ENCODE results near the gene THSD4. TPM values are rescaled to one million over a fixed set of nuclear protein-coding genes. Genes with fewer than 3 reads are reported as not detected.

The THSD4 gene
- total RNA-seq, 2 experiments from 2014 or later = not detected

- no peak for ATAC-seq (ENCODE audit: poor library complexity)
- peaks cover 3% of the 10 kb centered on the region for H3K9me3 Mint-ChIP-seq
- peaks cover 0 to 9% of the 10 kb centered on the region in 2 experiments for H3K27me3 ChIP-seq (ENCODE audit: control insufficient read depth in 1 of 2, insufficient read depth in 2 of 2, low read length in 2 of 2)
- intact Hi-C loops (cut with DNase I, micrococcal nuclease) = no loop called here
- H3K36me3 ChIP-seq (ENCODE audit: insufficient read depth, low read length) = no peaks in the 10 kb centered on the region
- peaks cover 3% of the 10 kb centered on the region for H3K4me1 ChIP-seq (ENCODE audit: insufficient read depth, low read length)
- no peak overlapping the region for H3K4me3 ChIP-seq (ENCODE audit: low read length)
- peaks cover 27% of the 10 kb centered on the region for H3K27me3 Mint-ChIP-seq
- no peaks in the 10 kb centered on the region for H3K4me1 Mint-ChIP-seq (ENCODE audit: low read depth)
- no peak for DNase-seq
- H3K9me3 ChIP-seq (ENCODE audit: control insufficient read depth in 1 of 2, insufficient read depth in 1 of 2, low read length in 2 of 2) = peaks cover 0 to 5% of the 10 kb centered on the region in 2 experiments
- ChIA-PET CTCF (no interaction called here), POLR2A (no interaction called here)
- no peak overlapping the region for H3K4me3 Mint-ChIP-seq
- H3K27ac Mint-ChIP-seq = no peak overlapping the region
- no peak for TF ChIP-seq CTCF (IDR thresholded peaks at IDR 0.05)
- H3K27ac ChIP-seq (ENCODE audit: low read depth in 1 of 2, low read length in 2 of 2) = no peak overlapping the region
- H3K36me3 Mint-ChIP-seq (ENCODE audit: low read depth) = no peaks in the 10 kb centered on the region
These were observed 534.6 kb downstream of the THSD4 start for GRCh38 chr15:71649894-71650293.

- no peaks in the 10 kb centered on the region for H3K36me3 Mint-ChIP-seq (ENCODE audit: low read depth)
- CTCF ChIA-PET = no interaction called here
- Histone ChIP-seq H3K36me3 (ENCODE audit: insufficient read depth, low read length) (no peaks in the 10 kb centered on the region), H3K27me3 (ENCODE audit: control insufficient read depth in 1 of 2, insufficient read depth in 2 of 2, low read length in 2 of 2) (peaks cover 0 to 9% of the 10 kb centered on the region in 2 experiments), H3K4me3 (ENCODE audit: low read length) (no peak overlapping the region), H3K27ac (ENCODE audit: low read depth in 1 of 2, low read length in 2 of 2) (no peak overlapping the region), H3K4me1 (ENCODE audit: insufficient read depth, low read length) (peaks cover 3% of the 10 kb centered on the region), H3K9me3 (ENCODE audit: control insufficient read depth in 1 of 2, insufficient read depth in 1 of 2, low read length in 2 of 2) (no peaks in the 10 kb centered on the region)
- H3K27ac Mint-ChIP-seq = no peak overlapping the region
- no peak for TF ChIP-seq CTCF (IDR thresholded peaks at IDR 0.05)
- ATAC-seq (ENCODE audit: poor library complexity) (no peak), DNase-seq (no peak)
- no peaks in the 10 kb centered on the region for H3K4me1 Mint-ChIP-seq (ENCODE audit: low read depth)
- no peaks in the 10 kb centered on the region for H3K9me3 Mint-ChIP-seq
- no peak overlapping the region for H3K4me3 Mint-ChIP-seq
- POLR2A ChIA-PET = no interaction called here
- intact Hi-C loops (cut with DNase I, micrococcal nuclease) = no loop called here
- H3K27me3 Mint-ChIP-seq = peaks cover 24% of the 10 kb centered on the region
These were observed 535.3 kb downstream of the THSD4 start for GRCh38 chr15:71650603-71651002.

- no peak overlapping the region for H3K4me3 Mint-ChIP-seq
- no peak overlapping the region for H3K27ac Mint-ChIP-seq
- peaks cover 0 to 9% of the 10 kb centered on the region in 2 experiments for H3K27me3 ChIP-seq (ENCODE audit: control insufficient read depth in 1 of 2, insufficient read depth in 2 of 2, low read length in 2 of 2)
- no peaks in the 10 kb centered on the region for H3K36me3 Mint-ChIP-seq (ENCODE audit: low read depth)
- H3K27me3 Mint-ChIP-seq = peaks cover 24% of the 10 kb centered on the region
- H3K4me3 ChIP-seq (ENCODE audit: low read length) = no peak overlapping the region
- H3K36me3 ChIP-seq (ENCODE audit: insufficient read depth, low read length) = no peaks in the 10 kb centered on the region
- ChIA-PET POLR2A (no interaction called here), CTCF (no interaction called here)
- ATAC-seq (ENCODE audit: poor library complexity) (no peak), DNase-seq (peak in 2 of 14 experiments; percentile 7 to 22)
- H3K9me3 Mint-ChIP-seq = no peaks in the 10 kb centered on the region
- intact Hi-C loops (cut with DNase I, micrococcal nuclease) = no loop called here
- H3K27ac ChIP-seq (ENCODE audit: low read depth in 1 of 2, low read length in 2 of 2) = no peak overlapping the region
- H3K9me3 ChIP-seq (ENCODE audit: control insufficient read depth in 1 of 2, insufficient read depth in 1 of 2, low read length in 2 of 2) = no peaks in the 10 kb centered on the region
- no peaks in the 10 kb centered on the region for H3K4me1 Mint-ChIP-seq (ENCODE audit: low read depth)
- TF ChIP-seq CTCF (IDR thresholded peaks at IDR 0.05) = peak; percentile 13
- H3K4me1 ChIP-seq (ENCODE audit: insufficient read depth, low read length) = peaks cover 3% of the 10 kb centered on the region
These were observed 536.5 kb downstream of the THSD4 start for GRCh38 chr15:71651750-71652186.

All from CD4-positive, alpha-beta T cell (primary cell).